Measurements from ENCODE around the gene CTSD.
A peak's percentile ranks its signal among the peaks of the same experiment; 100 is the strongest.

The CTSD gene

GRCh38 chr11:1754376-1755150 lies 9.2 kb downstream of the CTSD start:
- DNase-seq, result no peak

- no peak for DNase-seq
Measured at GRCh38 chr11:1753929-1754305, 9.8 kb downstream of the CTSD start.

- no peak for DNase-seq
Measured at GRCh38 chr11:1753229-1753928, 10.3 kb downstream of the CTSD start.

- no peak for DNase-seq
Measured at GRCh38 chr11:1752907-1753228, 10.9 kb downstream of the CTSD start.

GRCh38 chr11:1751999-1752906 lies 11.5 kb downstream of the CTSD start:
- no peak for DNase-seq

GRCh38 chr11:1751531-1751921 lies 12.2 kb downstream of the CTSD start:
- no peak for DNase-seq

GRCh38 chr11:1750840-1751530 lies 12.7 kb downstream of the CTSD start:
- DNase-seq, result no peak

- no peak for DNase-seq
Measured at GRCh38 chr11:1750481-1750839, 13.3 kb downstream of the CTSD start, which contains the start of gene IFITM10. Gene IFITM10 (minus strand): TSS chr11:1750595. CDS start chr11:1750442, 153 bp downstream.

GRCh38 chr11:1749395-1750351 lies 14.1 kb downstream of the CTSD start:
- DNase-seq, result no peak

GRCh38 chr11:1748636-1749394 lies 14.9 kb downstream of the CTSD start:
- no peak for DNase-seq

- DNase-seq, result no peak
Measured at GRCh38 chr11:1747753-1748635, 15.7 kb downstream of the CTSD start.

- peak; percentile 23 for DNase-seq
Measured at GRCh38 chr11:1746956-1747752, 16.6 kb downstream of the CTSD start.

- peak; percentile 26 for DNase-seq
Measured at GRCh38 chr11:1746511-1746931, 17.2 kb downstream of the CTSD start.

- DNase-seq, result peak; percentile 14
Measured at GRCh38 chr11:1745701-1746320, 17.9 kb downstream of the CTSD start.

- DNase-seq, result no peak
Measured at GRCh38 chr11:1744891-1745700, 18.6 kb downstream of the CTSD start.

- DNase-seq, result no peak
Measured at GRCh38 chr11:1744137-1744886, 19.4 kb downstream of the CTSD start.
